GM12878 (cell line): ENCODE measurements around the gene EMILIN2. TPM values are rescaled to one million over a fixed set of nuclear protein-coding genes. Genes with fewer than 3 reads are reported as not detected.

ENCODE experiments used
- ATAC-seq: fragments of 200-7000 bp; cut with Tn5 transposase; 3 replicates; pipeline ENCODE4 v1.9.1; 2020; ENCODE audit warnings: mild to moderate bottlenecking, moderate library complexity
- BruUV-seq: library from RNA; stranded (reverse); fragments of 400-500 nt; replicated peaks from 2 replicates; lab custom pipeline; 2021; lab: Mats Ljungman, UMichigan
- CTCF ChIA-PET: fragments of 300-600 bp; sonication (Branson Sonifier 250); formaldehyde crosslinking; extraction: SDS; loops from one replicate; lab custom pipeline; 2021; ENCODE audit warnings: inconsistent platforms; lab: Yijun Ruan, JAX
- POLR2A ChIA-PET: fragments of 350-600 bp; formaldehyde crosslinking; extraction: SDS; loops from one replicate; lab custom pipeline; 2021; ENCODE audit warnings: inconsistent platforms; lab: Charles Lee
- RAD21 ChIA-PET: fragments of 300-600 bp; sonication (Branson Sonifier 250); formaldehyde crosslinking; loops from one replicate; lab custom pipeline; 2023; ENCODE audit warnings: antibody characterized with exemption; ENCODE audit not compliant: unreplicated experiment; lab: Charles Lee
- SMC1A ChIA-PET: fragments of 300-600 bp; sonication (Branson Sonifier 250); formaldehyde crosslinking; loops from one replicate; lab custom pipeline; 2023; ENCODE audit not compliant: unreplicated experiment, uncharacterized antibody; lab: Charles Lee
- DNase-seq: peaks from one replicate; pipeline ENCODE4 v3.0.0-alpha.2; 2011; ENCODE audit warnings: low read depth, low spot score
- FAIRE-seq: peaks from 3 replicates; lab custom pipeline; 2011; peaks lifted over from hg19 to GRCh38; lab: Jason Lieb, UNC
- H2AFZ ChIP-seq: 2 replicates; pipeline ENCODE4 v1.6.0; 2011; ENCODE audit warnings: low read depth, low read length, control low read depth; ENCODE audit not compliant: control insufficient read depth
- H3K27ac ChIP-seq: 2 replicates; pipeline ENCODE4 v1.5.1; 2011; ENCODE audit warnings: control low read depth; ENCODE audit not compliant: control insufficient read depth, insufficient read depth
- H3K27me3 ChIP-seq, 2 experiments: replicated peaks in 1 of 2; 2 replicates each; pipeline versions ENCODE4 v1.6.0 to v1.6.1; 2011; ENCODE audit warnings: low read length in 1 of 2; ENCODE audit not compliant: control insufficient read depth in 2 of 2, insufficient read depth in 2 of 2
- H3K36me3 ChIP-seq, 2 experiments: 2 replicates each; pipeline ENCODE4 v1.5.1; 2011; ENCODE audit warnings: low read length in 1 of 2; ENCODE audit not compliant: control insufficient read depth in 2 of 2, insufficient read depth in 2 of 2
- H3K4me1 ChIP-seq: 2 replicates; pipeline ENCODE4 v1.6.1; 2011; ENCODE audit warnings: mild to moderate bottlenecking, low read length, moderate library complexity, mixed read lengths; ENCODE audit not compliant: control insufficient read depth, insufficient read depth
- H3K4me2 ChIP-seq: 2 replicates; pipeline ENCODE4 v1.6.0; 2011; ENCODE audit warnings: control low read depth; ENCODE audit not compliant: control insufficient read depth, insufficient read depth
- H3K4me3 ChIP-seq: fragments of 200-600 bp; sonication (generic); 2 replicates; pipeline ENCODE4 v1.5.1; 2016
- H3K79me2 ChIP-seq: 2 replicates; pipeline ENCODE4 v1.6.0; 2011; ENCODE audit warnings: low read length; ENCODE audit not compliant: control insufficient read depth, insufficient read depth
- H3K9ac ChIP-seq: 2 replicates; pipeline ENCODE4 v1.8.0; 2011; ENCODE audit warnings: low read length, control low read depth, mixed read lengths; ENCODE audit not compliant: control insufficient read depth, insufficient read depth
- H3K9me3 ChIP-seq: replicated peaks from 3 replicates; pipeline ENCODE4 v1.5.1; 2011; ENCODE audit warnings: mild to moderate bottlenecking, low read length; ENCODE audit not compliant: control insufficient read depth, insufficient read depth
- H4K20me1 ChIP-seq: 2 replicates; pipeline ENCODE4 v1.6.0; 2011; ENCODE audit not compliant: control insufficient read depth, insufficient read depth
- DPF2 ChIP-seq: fragments of 450-650 bp; IDR thresholded peaks from 2 replicates; pipeline ENCODE4 v1.6.1; 2017; ENCODE audit warnings: mild to moderate bottlenecking
- EGR1 ChIP-seq, 2 experiments: IDR thresholded peaks; 1 replicate in 1 of 2; 2 replicates in 1 of 2; pipeline ENCODE4 v1.6.1; 2011 to 2012; ENCODE audit warnings: low read depth in 2 of 2, low read length in 2 of 2, borderline replicate concordance in 1 of 2, mild to moderate bottlenecking in 1 of 2, moderate library complexity in 1 of 2
- MLLT1 ChIP-seq: fragments of 450-650 bp; IDR thresholded peaks from 2 replicates; pipeline ENCODE4 v1.6.1; 2016; ENCODE audit warnings: mild to moderate bottlenecking
- MTA3 ChIP-seq: IDR thresholded peaks from 2 replicates; pipeline ENCODE4 v1.6.1; 2012; ENCODE audit warnings: low read length, inconsistent platforms, borderline replicate concordance
- NR2F1 ChIP-seq: fragments of 450-650 bp; conservative IDR thresholded peaks from 2 replicates; pipeline ENCODE4 v1.6.1; 2017; ENCODE audit warnings: mild to moderate bottlenecking
- SKIL ChIP-seq: fragments of 450-650 bp; IDR thresholded peaks from 2 replicates; pipeline ENCODE4 v1.6.1; 2017; ENCODE audit warnings: mild to moderate bottlenecking, low read depth, inconsistent platforms; ENCODE audit not compliant: poor library complexity, severe bottlenecking
- SMAD1 ChIP-seq: fragments of 450-650 bp; IDR thresholded peaks from 2 replicates; pipeline ENCODE4 v1.6.1; 2018; ENCODE audit warnings: mild to moderate bottlenecking, low read depth; ENCODE audit not compliant: partially characterized antibody
- SUPT20H ChIP-seq: IDR thresholded peaks from 2 replicates; pipeline ENCODE4 v1.6.1; 2011; ENCODE audit warnings: low read depth, mild to moderate bottlenecking, low read length, moderate library complexity, borderline replicate concordance; ENCODE audit not compliant: control insufficient read depth
- USF1 ChIP-seq: IDR thresholded peaks from 2 replicates; pipeline ENCODE4 v1.6.1; 2011; ENCODE audit warnings: borderline replicate concordance, low read depth, mild to moderate bottlenecking, moderate library complexity, mixed read lengths, low read length; ENCODE audit not compliant: insufficient read depth; ENCODE audit errors: extremely low read length
- ZNF622 ChIP-seq: fragments of 450-650 bp; IDR thresholded peaks from 2 replicates; pipeline ENCODE4 v1.6.1; 2017; ENCODE audit warnings: mild to moderate bottlenecking, inconsistent platforms
- WGBS: methylation state at CpG from one replicate; pipeline ENCODE4 v1.1.6; 2016; ENCODE audit warnings: low lambda C conversion rate; ENCODE audit not compliant: insufficient replicate concordance, insufficient coverage; ENCODE audit errors: missing lambda C conversion rate; 5-methylcytosine and 5-hydroxymethylcytosine counted together
- in situ Hi-C: fragments of 300-500 bp; cut with MboI; formaldehyde crosslinking; loops from 9 replicates; pipeline ENCODE4 v1.14.3; 2018; ENCODE audit warnings: mixed read lengths
- intact Hi-C: fragments of 100-400 bp; cut with micrococcal nuclease; formaldehyde crosslinking; loops from one replicate; pipeline ENCODE4 v1.14.2; 2022; ENCODE audit not compliant: unreplicated experiment
- polyA plus RNA-seq, 11 experiments: library from polyadenylated mRNA; depleted of rRNA in 4 of 11; unstranded in 6 of 11; stranded (reverse) in 5 of 11; fragments of >200 nt; fragmentation: Nextera tagmentation in 4 of 11; fragmentation: Illumina TruSeq in 1 of 11; extraction: Ambion mirVana in 4 of 11; extraction: Trizol in 1 of 11; gene quantifications; 1 replicate in 1 of 11; 2 replicates in 10 of 11; pipeline versions ENCODE4 v1.2.1 to v1.2.3, GENCODE V29; 2011 to 2016; ENCODE audit warnings: inconsistent platforms in 2 of 11, missing spikeins in 2 of 11, low read depth in 1 of 11
- total RNA-seq, 4 experiments: library from RNA; depleted of rRNA in 3 of 4; stranded (reverse); fragments of >200 nt in 3 of 4; fragmentation: Illumina TruSeq in 1 of 4; extraction: Trizol in 1 of 4; gene quantifications; 2 replicates each; pipeline versions ENCODE4 v1.2.1 to v1.2.3, GENCODE V29; 2013 to 2021

EMILIN2 gene
- total and polyA plus RNA-seq, 10 of the 15 experiments (the other 5 are each of a cell fraction or from before 2014, with no cell fraction given) = 0.58 to 18.4 (median 5.9) TPM

DNA sequence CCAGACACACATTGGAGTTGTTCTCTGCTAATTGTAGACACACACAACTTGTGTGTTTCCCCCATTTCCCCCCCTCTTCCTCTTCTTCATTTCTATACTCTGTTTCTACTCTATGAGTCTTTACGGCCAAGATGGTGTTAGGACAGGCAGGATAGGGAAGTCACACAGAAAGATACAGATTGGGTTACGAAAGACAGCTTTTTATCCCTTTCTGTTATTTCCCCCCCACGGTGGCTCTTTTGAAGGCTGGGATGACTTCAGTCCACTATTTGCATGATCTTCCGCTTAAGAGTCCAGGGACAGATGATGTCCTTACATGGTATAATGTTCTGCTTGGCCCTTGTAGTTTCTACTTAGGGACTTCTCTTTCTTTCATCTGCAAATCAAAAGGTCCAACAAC is 1.6 kb upstream of the EMILIN2 start:
- intact Hi-C loops (no loop called here), in situ Hi-C loops (no loop called here)
- no peak for TF ChIP-seq ZNF622
- no peak for TF ChIP-seq SMAD1
- no peak for TF ChIP-seq USF1
- TF ChIP-seq SUPT20H = no peak
- no peak for TF ChIP-seq DPF2
- no peak for TF ChIP-seq EGR1 (IDR thresholded peaks at IDR 0.05; ENCODE audit: borderline replicate concordance in 1 of 2, low read depth in 2 of 2, low read length in 2 of 2)
- TF ChIP-seq SKIL = no peak
- no peak for TF ChIP-seq NR2F1
- no peak for TF ChIP-seq MTA3
- TF ChIP-seq MLLT1 = no peak
- 49% methylated on average over 4 of the region's 4 CpGs for WGBS
- Histone ChIP-seq H4K20me1 (no peaks in the 10 kb centered on the region), H3K4me3 (no peak overlapping the region), H3K9ac (no peak overlapping the region), H3K27me3 (peaks cover 4 to 14% of the 10 kb centered on the region in 2 experiments), H3K4me2 (no peak overlapping the region), H3K27ac (no peak overlapping the region), H2AFZ (no peak overlapping the region), H3K4me1 (no peaks in the 10 kb centered on the region), H3K9me3 (no peaks in the 10 kb centered on the region), H3K36me3 (no peaks in the 10 kb centered on the region), H3K79me2 (no peaks in the 10 kb centered on the region)
- ChIA-PET SMC1A (no interaction called here), POLR2A (no interaction called here), CTCF (no interaction called here), RAD21 (no interaction called here)
- ATAC-seq (no peak), DNase-seq (no peak), FAIRE-seq (no peak)
- BruUV-seq = no TSS peak
